Esophagus squamous epithelium (tissue), 5 donors: ENCODE data around the gene PDE7B. TPM values are rescaled to one million over a fixed set of nuclear protein-coding genes. Genes with fewer than 3 reads are reported as not detected.

ENCODE experiments used
- DNase-seq: peaks from one replicate; lab custom pipeline; 2025; lab: John Stamatoyannopoulos, UW
- H3K27ac ChIP-seq, 4 donors: fragments of 200-600 bp; sonication (generic); one replicate each; pipeline ENCODE4 v1.5.1; 2016 to 2019; ENCODE audit warnings: mild to moderate bottlenecking in 1 of 4
- H3K27me3 ChIP-seq, 4 donors: fragments of 200-600 bp; sonication (generic); 1 replicate in 3 of 4; 2 replicates in 1 of 4; pipeline versions ENCODE4 v1.5.1 to v1.6.0; 2017 to 2021; ENCODE audit warnings: antibody characterized with exemption in 1 of 4
- H3K36me3 ChIP-seq, 3 donors: fragments of 200-600 bp; sonication (generic); one replicate each; pipeline ENCODE4 v1.5.1; 2016 to 2019
- H3K4me1 ChIP-seq, 3 donors: fragments of 200-600 bp; sonication (generic); one replicate each; pipeline ENCODE4 v1.5.1; 2017 to 2019
- H3K4me3 ChIP-seq, 4 donors: fragments of 200-600 bp; sonication (generic); 1 replicate in 3 of 4; 2 replicates in 1 of 4; pipeline ENCODE4 v1.5.1; 2016 to 2019; ENCODE audit warnings: mild to moderate bottlenecking in 2 of 4, moderate library complexity in 1 of 4
- H3K9me3 ChIP-seq, 3 donors: fragments of 200-600 bp; sonication (generic); one replicate each; pipeline ENCODE4 v1.5.1; 2016 to 2019
- CTCF ChIP-seq, 6 experiments: fragments of 450-650 bp in 4 of 6; fragments of 200-600 bp in 2 of 6; sonication (generic) in 2 of 6; IDR thresholded peaks; one replicate each; pipeline ENCODE4 v1.5.1; 2016 to 2019; ENCODE audit warnings: antibody characterized with exemption in 6 of 6, mild to moderate bottlenecking in 4 of 6, moderate library complexity in 4 of 6
- POLR2A ChIP-seq, 4 donors: fragments of 450-650 bp; IDR thresholded peaks; one replicate each; pipeline ENCODE4 v1.6.1; 2017; ENCODE audit warnings: antibody characterized with exemption in 4 of 4, mild to moderate bottlenecking in 4 of 4, moderate library complexity in 3 of 4
- whole genome bisulfite sequencing, 2 donors: methylation state at CpG; one replicate each; pipeline ENCODE4 v1.1.5; 2018; 5-methylcytosine and 5-hydroxymethylcytosine counted together
- intact Hi-C: fragments of 100-400 bp; cut with DNase I; formaldehyde crosslinking; loops from one replicate; pipeline ENCODE4 v1.15.0; 2022
- total RNA-seq, 4 donors: library from RNA; depleted of rRNA; stranded (reverse); fragments of >200 nt; gene quantifications; one replicate each; pipeline ENCODE4 v1.1.0, GENCODE V29; 2016
- donor health status: DM: yes; HTN: yes; CAD: no.

Gene PDE7B
- total RNA-seq, 4 donors from 2014 or later = 0.08 to 6.1 (median 0.47) TPM

- no peaks in the 10 kb centered on the region for H3K27me3 ChIP-seq
- peaks cover 0 to 6% (median 0%) of the 10 kb centered on the region in 3 donors for H3K9me3 ChIP-seq
- no peak for DNase-seq
- H3K4me1 ChIP-seq = no peaks in the 10 kb centered on the region
- H3K27ac ChIP-seq = no peak overlapping the region
- intact Hi-C loops = no loop called here
- no peaks in the 10 kb centered on the region for H3K36me3 ChIP-seq
- 74 to 77% methylated on average over 4 to 8 of the region's 8 CpGs for WGBS, 2 donors
- H3K4me3 ChIP-seq = no peak overlapping the region
- TF ChIP-seq POLR2A (IDR thresholded peaks at IDR 0.05) (no peak), CTCF (IDR thresholded peaks at IDR 0.05) (no peak)
Measured at GRCh38 chr6:135811644-135812526, 39.6 kb upstream of the PDE7B start.

GRCh38 chr6:135813401-135813800, 38.1 kb upstream of the PDE7B start:
- H3K4me1 ChIP-seq = no peaks in the 10 kb centered on the region
- no peak overlapping the region for H3K27ac ChIP-seq
- DNase-seq = no peak
- H3K4me3 ChIP-seq = no peak overlapping the region
- TF ChIP-seq CTCF (IDR thresholded peaks at IDR 0.05) (no peak), POLR2A (IDR thresholded peaks at IDR 0.05) (no peak)
- H3K36me3 ChIP-seq = no peaks in the 10 kb centered on the region
- intact Hi-C loops = no loop called here
- WGBS, 2 donors = 38 to 41% methylated on average over 6 of the region's 6 CpGs
- peaks cover 0 to 6% (median 0%) of the 10 kb centered on the region in 3 donors for H3K9me3 ChIP-seq
- no peaks in the 10 kb centered on the region for H3K27me3 ChIP-seq

GRCh38 chr6:135814043-135814442, 37.5 kb upstream of the PDE7B start:
- DNase-seq = no peak
- TF ChIP-seq POLR2A (IDR thresholded peaks at IDR 0.05) (no peak), CTCF (IDR thresholded peaks at IDR 0.05) (no peak)
- no peak overlapping the region for H3K4me3 ChIP-seq
- no peaks in the 10 kb centered on the region for H3K36me3 ChIP-seq
- H3K27ac ChIP-seq = no peak overlapping the region
- WGBS, 2 donors = 86 to 91% methylated on average over 4 of the region's 4 CpGs
- H3K27me3 ChIP-seq = no peaks in the 10 kb centered on the region
- H3K9me3 ChIP-seq = peaks cover 0 to 5% (median 0%) of the 10 kb centered on the region in 3 donors
- H3K4me1 ChIP-seq = no peaks in the 10 kb centered on the region
- intact Hi-C loops = no loop called here

GRCh38 chr6:135815216-135815615, 36.3 kb upstream of the PDE7B start:
- no peak overlapping the region for H3K27ac ChIP-seq
- no peaks in the 10 kb centered on the region for H3K27me3 ChIP-seq
- no peaks in the 10 kb centered on the region for H3K4me1 ChIP-seq
- no peaks in the 10 kb centered on the region for H3K36me3 ChIP-seq
- intact Hi-C loops = no loop called here
- no peak overlapping the region for H3K4me3 ChIP-seq
- no peaks in the 10 kb centered on the region for H3K9me3 ChIP-seq
- no peak for DNase-seq
- 71 to 86% methylated on average over 4 of the region's 4 CpGs for WGBS, 2 donors
- TF ChIP-seq CTCF (IDR thresholded peaks at IDR 0.05) = no peak
- no peak for TF ChIP-seq POLR2A (IDR thresholded peaks at IDR 0.05)

- intact Hi-C loops = no loop called here
- WGBS, 2 donors = 81 to 89% methylated on average over 2 of the region's 2 CpGs
Measured at GRCh38 chr6:135817035-135817434, 34.5 kb upstream of the PDE7B start.

More at GRCh38 chr6:135817035-135817434, 34.5 kb upstream of the PDE7B start:
- no peak for DNase-seq
- Histone ChIP-seq H3K36me3 (no peaks in the 10 kb centered on the region), H3K9me3 (no peaks in the 10 kb centered on the region), H3K27me3 (no peaks in the 10 kb centered on the region), H3K4me1 (no peaks in the 10 kb centered on the region), H3K4me3 (no peak overlapping the region), H3K27ac (no peak overlapping the region)
- no peak for TF ChIP-seq CTCF (IDR thresholded peaks at IDR 0.05)
- TF ChIP-seq POLR2A (IDR thresholded peaks at IDR 0.05) = no peak
